ENCODE measurements around the gene NTM. TPM values are rescaled to one million over a fixed set of nuclear protein-coding genes. Genes with fewer than 3 reads are reported as not detected.

The NTM gene
- total RNA-seq, 2 donors from 2014 or later = 1.7 to 3.6 TPM

GRCh38 chr11:131616481-131617140 lies 246.2 kb downstream of the NTM start:
- Mint-ChIP-seq H3K27me3 (ENCODE audit: insufficient read depth) (peaks cover 6% of the 10 kb centered on the region), H3K36me3 (ENCODE audit: low read depth) (no peaks in the 10 kb centered on the region), H3K4me1 (peaks cover 10% of the 10 kb centered on the region), H3K9me3 (no peaks in the 10 kb centered on the region), H3K27ac (no peak overlapping the region), H3K4me3 (no peak overlapping the region)
- Histone ChIP-seq H3K9me3 (ENCODE audit: control insufficient read depth, low read length) (no peaks in the 10 kb centered on the region), H3K4me3 (ENCODE audit: low read length) (no peak overlapping the region), H3K4me1 (ENCODE audit: control insufficient read depth, insufficient read depth, low read length) (no peaks in the 10 kb centered on the region), H3K27me3 (ENCODE audit: control insufficient read depth, insufficient read depth, low read length, poor library complexity, severe bottlenecking) (peaks cover 11% of the 10 kb centered on the region), H3K9ac (ENCODE audit: extremely low read depth, low read length, poor library complexity, severe bottlenecking) (no peak overlapping the region), H3K27ac (ENCODE audit: low read depth, low read length) (no peak overlapping the region), H3K36me3 (ENCODE audit: control insufficient read depth, insufficient read depth, low read length) (no peaks in the 10 kb centered on the region)
- TF ChIP-seq, protein P1, sequence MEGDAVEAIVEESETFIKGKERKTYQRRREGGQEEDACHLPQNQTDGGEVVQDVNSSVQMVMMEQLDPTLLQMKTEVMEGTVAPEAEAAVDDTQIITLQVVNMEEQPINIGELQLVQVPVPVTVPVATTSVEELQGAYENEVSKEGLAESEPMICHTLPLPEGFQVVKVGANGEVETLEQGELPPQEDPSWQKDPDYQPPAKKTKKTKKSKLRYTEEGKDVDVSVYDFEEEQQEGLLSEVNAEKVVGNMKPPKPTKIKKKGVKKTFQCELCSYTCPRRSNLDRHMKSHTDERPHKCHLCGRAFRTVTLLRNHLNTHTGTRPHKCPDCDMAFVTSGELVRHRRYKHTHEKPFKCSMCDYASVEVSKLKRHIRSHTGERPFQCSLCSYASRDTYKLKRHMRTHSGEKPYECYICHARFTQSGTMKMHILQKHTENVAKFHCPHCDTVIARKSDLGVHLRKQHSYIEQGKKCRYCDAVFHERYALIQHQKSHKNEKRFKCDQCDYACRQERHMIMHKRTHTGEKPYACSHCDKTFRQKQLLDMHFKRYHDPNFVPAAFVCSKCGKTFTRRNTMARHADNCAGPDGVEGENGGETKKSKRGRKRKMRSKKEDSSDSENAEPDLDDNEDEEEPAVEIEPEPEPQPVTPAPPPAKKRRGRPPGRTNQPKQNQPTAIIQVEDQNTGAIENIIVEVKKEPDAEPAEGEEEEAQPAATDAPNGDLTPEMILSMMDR (conservative IDR thresholded peaks at IDR 0.05) = no peak
- peak; percentile 68 for DNase-seq
- 63 to 82% methylated on average over 3 to 9 of the region's 9 CpGs for WGBS, 2 experiments (ENCODE audit: insufficient coverage in 1 of 2, insufficient read length in 1 of 2)

DNA sequence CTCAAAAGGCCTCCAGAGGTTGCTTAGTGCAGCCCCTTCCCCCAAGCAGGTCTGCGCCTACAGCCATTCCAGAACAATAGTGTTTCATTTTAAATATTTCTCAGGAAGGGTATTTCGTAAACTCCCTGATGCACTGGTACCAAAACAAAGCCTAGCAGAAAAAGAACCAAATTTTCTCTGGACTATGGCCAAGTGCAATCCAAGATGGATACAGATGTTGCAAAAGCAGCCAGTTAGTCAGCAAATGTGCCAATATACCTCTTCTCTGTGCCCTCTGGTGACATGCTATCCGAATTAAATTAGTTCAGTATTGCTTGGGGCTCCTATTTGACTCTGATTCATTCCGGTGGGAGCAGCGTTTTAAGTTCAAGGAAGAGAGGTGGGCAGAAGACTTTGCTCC lies 247.8 kb downstream of the NTM start:
- no peaks in the 10 kb centered on the region for H3K9me3 ChIP-seq (ENCODE audit: control insufficient read depth, low read length)
- H3K4me3 Mint-ChIP-seq = no peak overlapping the region
- no peaks in the 10 kb centered on the region for H3K36me3 ChIP-seq (ENCODE audit: control insufficient read depth, insufficient read depth, low read length)
- H3K9me3 Mint-ChIP-seq = no peaks in the 10 kb centered on the region
- peaks cover 10% of the 10 kb centered on the region for H3K4me1 Mint-ChIP-seq
- H3K4me3 ChIP-seq (ENCODE audit: low read length) = no peak overlapping the region
- no peak overlapping the region for H3K27ac Mint-ChIP-seq
- no peaks in the 10 kb centered on the region for H3K36me3 Mint-ChIP-seq (ENCODE audit: low read depth)
- H3K4me1 ChIP-seq (ENCODE audit: control insufficient read depth, insufficient read depth, low read length) = no peaks in the 10 kb centered on the region
- WGBS, 2 experiments (ENCODE audit: insufficient coverage in 1 of 2, insufficient read length in 1 of 2) = 95 to 100% methylated on average over 5 of the region's 5 CpGs
- DNase-seq = no peak
- TF ChIP-seq, protein P1 (conservative IDR thresholded peaks at IDR 0.05) = no peak
- H3K27me3 Mint-ChIP-seq (ENCODE audit: insufficient read depth) = peaks cover 6% of the 10 kb centered on the region
- H3K27me3 ChIP-seq (ENCODE audit: control insufficient read depth, insufficient read depth, low read length, poor library complexity, severe bottlenecking) = peaks cover 11% of the 10 kb centered on the region
- no peak overlapping the region for H3K27ac ChIP-seq (ENCODE audit: low read depth, low read length)
- no peak overlapping the region for H3K9ac ChIP-seq (ENCODE audit: extremely low read depth, low read length, poor library complexity, severe bottlenecking)

GRCh38 chr11:131622193-131622592 lies 251.8 kb downstream of the NTM start:
- peaks cover 3% of the 10 kb centered on the region for H3K4me1 Mint-ChIP-seq
- no peaks in the 10 kb centered on the region for H3K9me3 Mint-ChIP-seq
- no peak overlapping the region for H3K27ac Mint-ChIP-seq
- Histone ChIP-seq H3K27ac (ENCODE audit: low read depth, low read length) (no peak overlapping the region), H3K9me3 (ENCODE audit: control insufficient read depth, low read length) (no peaks in the 10 kb centered on the region), H3K4me3 (ENCODE audit: low read length) (no peak overlapping the region), H3K36me3 (ENCODE audit: control insufficient read depth, insufficient read depth, low read length) (no peaks in the 10 kb centered on the region), H3K27me3 (ENCODE audit: control insufficient read depth, insufficient read depth, low read length, poor library complexity, severe bottlenecking) (no peaks in the 10 kb centered on the region), H3K4me1 (ENCODE audit: control insufficient read depth, insufficient read depth, low read length) (no peaks in the 10 kb centered on the region), H3K9ac (ENCODE audit: extremely low read depth, low read length, poor library complexity, severe bottlenecking) (no peak overlapping the region)
- H3K27me3 Mint-ChIP-seq (ENCODE audit: insufficient read depth) = no peaks in the 10 kb centered on the region
- 90 to 93% methylated on average over 2 to 8 of the region's 8 CpGs for WGBS, 2 experiments (ENCODE audit: insufficient coverage in 1 of 2, insufficient read length in 1 of 2)
- TF ChIP-seq, protein P1 (conservative IDR thresholded peaks at IDR 0.05) = no peak
- no peak for DNase-seq
- no peaks in the 10 kb centered on the region for H3K36me3 Mint-ChIP-seq (ENCODE audit: low read depth)
- H3K4me3 Mint-ChIP-seq = no peak overlapping the region
